Effector memory CD4-positive, alpha-beta T cell (primary cell): Measurements from ENCODE around the gene MPG.
"Not testable (repeated sequence)": the region's sequence is repeated elsewhere in the genome, so short reads cannot be mapped to it uniquely, and the experiment has no call there.

ENCODE experiments used
- DNase-seq, 3 donors: peaks; one replicate each; pipeline ENCODE4 v3.0.0-alpha.2; 2020
- H3K27ac ChIP-seq: 2 replicates; pipeline ENCODE4 v1.7.0; 2013; ENCODE audit warnings: mild to moderate bottlenecking, low read length, moderate library complexity; ENCODE audit not compliant: insufficient read depth, poor library complexity, severe bottlenecking
- H3K27me3 ChIP-seq: replicated peaks from 2 replicates; pipeline ENCODE4 v1.7.0; 2013; ENCODE audit warnings: mild to moderate bottlenecking, low read length; ENCODE audit not compliant: insufficient read depth, control insufficient read depth, poor library complexity, severe bottlenecking
- H3K36me3 ChIP-seq: 2 replicates; pipeline ENCODE4 v1.7.0; 2013; ENCODE audit warnings: mild to moderate bottlenecking, low read length, moderate library complexity; ENCODE audit not compliant: control insufficient read depth, insufficient read depth
- H3K4me1 ChIP-seq: 2 replicates; pipeline ENCODE4 v1.7.0; 2013; ENCODE audit warnings: low read length, mild to moderate bottlenecking; ENCODE audit not compliant: control insufficient read depth, insufficient read depth, poor library complexity, severe bottlenecking
- H3K4me3 ChIP-seq: 2 replicates; pipeline ENCODE4 v1.7.0; 2013; ENCODE audit warnings: low read length, low read depth, mild to moderate bottlenecking; ENCODE audit not compliant: insufficient read depth, poor library complexity, severe bottlenecking
- H3K9me3 ChIP-seq: 2 replicates; pipeline ENCODE4 v1.7.0; 2013; ENCODE audit warnings: mild to moderate bottlenecking, low read length, moderate library complexity; ENCODE audit not compliant: control insufficient read depth

MPG gene

GRCh38 chr16:38206-38605, 39.8 kb upstream of the MPG start:
- not testable (repeated sequence) for H3K27ac ChIP-seq

GRCh38 chr16:38941-39892, 38.8 kb upstream of the MPG start:
- Histone ChIP-seq H3K9me3 (no peaks in the 10 kb centered on the region), H3K27me3 (no peaks in the 10 kb centered on the region), H3K4me1 (peaks cover 13% of the 10 kb centered on the region), H3K4me3 (no peak overlapping the region), H3K27ac (peak overlapping the region; percentile 16), H3K36me3 (peaks cover 4% of the 10 kb centered on the region)
- DNase-seq: peak; percentile 29 to 58 (median 51)

More at GRCh38 chr16:38206-38605, 39.8 kb upstream of the MPG start:
- H3K4me1 ChIP-seq: peaks cover 13% of the 10 kb centered on the region
- not testable (repeated sequence) for H3K4me3 ChIP-seq, H3K9me3 ChIP-seq, DNase-seq, H3K27me3 ChIP-seq, H3K36me3 ChIP-seq

DNA sequence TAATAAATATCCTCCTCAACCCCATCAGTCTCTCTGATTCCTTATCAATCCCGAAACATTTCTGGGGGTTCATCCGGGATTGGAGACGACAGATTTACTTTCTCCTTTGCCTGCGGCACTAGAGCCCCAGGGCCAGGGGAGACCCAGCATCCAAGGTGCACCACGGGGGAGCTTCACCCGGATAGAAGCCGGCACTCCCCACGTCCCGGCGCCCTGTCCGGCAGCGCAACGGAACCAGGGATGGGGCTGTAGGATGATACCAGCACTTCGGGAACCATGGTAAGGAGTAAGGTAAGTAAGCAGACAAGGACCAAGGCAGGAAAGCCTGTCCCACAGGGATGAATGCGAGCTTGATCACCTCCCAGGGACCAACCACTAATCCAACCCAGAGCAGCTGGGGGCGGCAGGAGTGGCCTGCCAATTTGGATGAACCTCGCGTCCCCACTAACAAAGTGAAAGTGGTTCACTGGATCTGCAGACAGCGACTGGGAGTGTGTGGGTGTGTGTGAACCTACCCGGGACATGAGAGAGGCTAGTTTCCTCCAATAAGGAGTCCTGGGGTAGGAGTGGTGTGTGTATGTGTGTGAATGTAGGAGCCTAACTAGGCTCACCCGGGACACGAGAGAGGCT, 36.5 kb upstream of the MPG start:
- peaks cover 13% of the 10 kb centered on the region for H3K4me1 ChIP-seq
- DNase-seq: no peak
- no peaks in the 10 kb centered on the region for H3K27me3 ChIP-seq
- no peak overlapping the region for H3K4me3 ChIP-seq
- no peak overlapping the region for H3K27ac ChIP-seq
- H3K9me3 ChIP-seq: no peaks in the 10 kb centered on the region
- H3K36me3 ChIP-seq: peaks cover 15% of the 10 kb centered on the region

DNA sequence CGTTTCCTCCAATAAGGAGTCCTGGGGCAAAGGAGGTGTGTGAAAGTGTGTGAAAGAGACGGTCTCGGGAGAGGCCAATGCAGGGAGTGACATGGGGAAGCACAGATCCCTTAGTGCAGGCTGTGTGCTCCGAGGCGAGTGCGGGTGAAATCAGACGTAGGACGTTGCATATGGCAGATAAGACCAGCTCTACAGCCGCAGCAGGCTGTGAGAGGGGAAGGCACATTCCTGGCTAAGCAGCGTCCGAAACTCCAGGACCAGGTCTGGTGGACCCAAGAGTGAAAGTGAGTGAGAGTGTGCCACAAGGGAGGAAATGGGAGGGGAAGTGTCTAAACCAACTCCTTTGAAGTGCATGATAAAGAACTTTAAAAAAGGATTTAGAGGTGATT, 36.0 kb upstream of the MPG start:
- Histone ChIP-seq H3K27ac (no peak overlapping the region), H3K4me1 (peaks cover 13% of the 10 kb centered on the region), H3K27me3 (no peaks in the 10 kb centered on the region), H3K36me3 (peaks cover 15% of the 10 kb centered on the region), H3K9me3 (no peaks in the 10 kb centered on the region), H3K4me3 (no peak overlapping the region)
- DNase-seq: no peak

DNA sequence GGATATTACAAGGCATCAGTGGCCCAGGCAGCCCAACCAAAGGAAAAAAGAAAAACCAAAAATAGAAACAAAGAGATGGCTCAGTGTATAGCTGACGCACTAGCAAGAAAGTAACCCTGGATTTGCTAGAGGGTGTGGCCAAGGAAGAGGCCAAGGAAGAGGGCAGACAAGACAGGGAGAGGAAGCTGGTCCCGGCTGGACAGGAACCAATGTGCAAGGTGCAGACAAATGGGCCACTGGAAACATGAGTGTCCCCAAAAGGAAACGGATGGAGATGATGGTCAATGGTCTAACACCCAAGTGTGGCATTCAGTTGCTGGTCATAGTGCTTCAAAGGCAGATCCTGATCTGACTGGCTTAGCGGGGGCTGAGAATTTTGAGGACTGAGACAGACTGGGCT, 35.3 kb upstream of the MPG start:
- no peaks in the 10 kb centered on the region for H3K9me3 ChIP-seq
- H3K4me3 ChIP-seq: no peak overlapping the region
- H3K4me1 ChIP-seq: peaks cover 13% of the 10 kb centered on the region
- peaks cover 12% of the 10 kb centered on the region for H3K36me3 ChIP-seq
- H3K27ac ChIP-seq: no peak overlapping the region
- DNase-seq: no peak
- H3K27me3 ChIP-seq: no peaks in the 10 kb centered on the region

GRCh38 chr16:43294-43693, 34.7 kb upstream of the MPG start:
- Histone ChIP-seq H3K4me3 (no peak overlapping the region), H3K9me3 (no peaks in the 10 kb centered on the region), H3K27me3 (no peaks in the 10 kb centered on the region), H3K36me3 (peaks cover 15% of the 10 kb centered on the region), H3K4me1 (peaks cover 12% of the 10 kb centered on the region), H3K27ac (no peak overlapping the region)
- DNase-seq: no peak

DNA sequence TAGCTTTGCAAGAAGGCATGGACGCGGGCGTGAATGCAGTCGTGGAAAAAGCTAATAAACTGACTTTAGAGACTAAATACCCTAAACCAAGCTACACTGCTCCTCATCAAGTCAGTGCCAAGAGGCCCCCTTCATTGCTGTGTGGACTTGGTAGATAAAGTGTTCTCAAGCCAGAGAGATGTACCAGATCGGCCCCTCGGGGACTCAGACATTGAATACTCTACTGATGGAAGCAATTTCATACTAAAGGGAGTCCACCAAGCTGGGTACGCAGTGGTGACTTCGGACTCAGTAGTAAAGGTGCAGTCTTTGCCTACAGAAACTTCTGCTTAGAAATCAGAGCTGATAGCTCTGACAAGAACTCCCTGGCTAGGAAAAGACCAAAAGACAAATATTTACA, 33.4 kb upstream of the MPG start:
- Histone ChIP-seq H3K9me3 (no peaks in the 10 kb centered on the region), H3K4me3 (no peak overlapping the region), H3K36me3 (peaks cover 16% of the 10 kb centered on the region)

GRCh38 chr16:45454-45853, 32.6 kb upstream of the MPG start:
- Histone ChIP-seq H3K27ac (no peak overlapping the region), H3K4me1 (no peaks in the 10 kb centered on the region), H3K27me3 (no peaks in the 10 kb centered on the region), H3K9me3 (no peaks in the 10 kb centered on the region), H3K4me3 (no peak overlapping the region), H3K36me3 (peaks cover 17% of the 10 kb centered on the region)
- DNase-seq: no peak

More for the DNA sequence above, 33.4 kb upstream of the MPG start:
- H3K27me3 ChIP-seq: no peaks in the 10 kb centered on the region
- H3K4me1 ChIP-seq: no peaks in the 10 kb centered on the region
- no peak for DNase-seq
- H3K27ac ChIP-seq: no peak overlapping the region

- not testable (repeated sequence) for H3K9me3 ChIP-seq, DNase-seq, H3K4me1 ChIP-seq, H3K27ac ChIP-seq, H3K4me3 ChIP-seq, H3K27me3 ChIP-seq
- peaks cover 26% of the 10 kb centered on the region for H3K36me3 ChIP-seq
Observed at GRCh38 chr16:46510-46909, 31.5 kb upstream of the MPG start.

DNA sequence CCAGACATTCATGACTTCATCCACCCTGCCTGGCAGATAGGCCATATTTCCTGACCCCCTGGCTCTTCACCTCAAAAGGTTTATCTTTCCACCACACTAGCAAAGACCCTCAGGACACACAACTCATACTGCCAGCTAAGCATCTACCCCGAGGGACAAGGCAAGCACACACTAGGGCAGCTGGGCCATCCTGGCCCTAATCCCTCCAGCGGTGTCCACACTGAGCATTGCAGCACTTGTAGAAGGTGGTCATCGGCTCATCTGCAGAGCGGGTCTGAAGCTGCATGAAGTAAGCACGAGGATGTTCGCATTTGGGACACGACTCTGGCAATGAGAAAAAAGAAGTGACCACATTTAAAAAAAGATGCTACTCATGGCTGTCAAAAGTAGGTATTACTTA, 30.8 kb upstream of the MPG start:
- no peak overlapping the region for H3K27ac ChIP-seq
- no peak overlapping the region for H3K4me3 ChIP-seq
- DNase-seq: no peak
- H3K27me3 ChIP-seq: no peaks in the 10 kb centered on the region
- H3K36me3 ChIP-seq: peaks cover 26% of the 10 kb centered on the region
- H3K9me3 ChIP-seq: no peaks in the 10 kb centered on the region
- H3K4me1 ChIP-seq: no peaks in the 10 kb centered on the region
